Activated CD4-positive, alpha-beta T cell treated with anti-CD3 and anti-CD28 coated beads, Interleukin-2, amount 10 ng/mL, durations not matched to agents 7 days and 5 days (primary cell): ENCODE measurements around the gene RAP1GAP2. TPM values are rescaled to one million over a fixed set of nuclear protein-coding genes. Genes with fewer than 3 reads are reported as not detected.
"Not testable (repeated sequence)": the region's sequence is repeated elsewhere in the genome, so short reads cannot be mapped to it uniquely, and the experiment has no call there.

Experiments used
- CTCF ChIA-PET: fragments of 350-600 bp; sonication (Branson Sonifier 250); formaldehyde crosslinking; loops from one replicate; lab custom pipeline; 2021; ENCODE audit warnings: antibody characterized with exemption; lab: Charles Lee
- POLR2A ChIA-PET: fragments of 350-600 bp; sonication (Branson Sonifier 250); formaldehyde crosslinking; loops from one replicate; lab custom pipeline; 2021; ENCODE audit warnings: antibody characterized with exemption; lab: Charles Lee
- DNase-seq: peaks from one replicate; pipeline ENCODE4 v3.0.0-alpha.2; 2020
- H3K27ac Mint-ChIP-seq: one replicate; pipeline ENCODE4 v1.8.0; 2021; ENCODE audit warnings: mild to moderate bottlenecking, moderate library complexity, mixed read lengths
- H3K27me3 Mint-ChIP-seq: one replicate; pipeline ENCODE4 v1.8.0; 2021; ENCODE audit warnings: mixed read lengths
- H3K36me3 Mint-ChIP-seq: one replicate; pipeline ENCODE4 v1.8.0; 2021; ENCODE audit warnings: low read depth, mixed read lengths
- H3K4me1 Mint-ChIP-seq: one replicate; pipeline ENCODE4 v1.8.0; 2021; ENCODE audit warnings: mixed read lengths
- H3K4me3 Mint-ChIP-seq: one replicate; pipeline ENCODE4 v1.8.0; 2021; ENCODE audit warnings: mild to moderate bottlenecking, moderate library complexity, mixed read lengths
- H3K9me3 Mint-ChIP-seq: one replicate; pipeline ENCODE4 v1.8.0; 2021; ENCODE audit warnings: mixed read lengths
- total RNA-seq, 2 experiments: library from RNA; stranded (reverse); gene quantifications; one replicate each; pipeline ENCODE4 v1.2.3, GENCODE V29; 2021

Gene RAP1GAP2
- total RNA-seq, 2 experiments from 2014 or later = 27.8 to 37.3 TPM

- H3K4me1 Mint-ChIP-seq = peaks cover 5% of the 10 kb centered on the region
- ChIA-PET CTCF (interaction anchor here (0.7 to 2.3 kb wide), 2 partner anchors 8 to 11 kb away, joined by 3 to 8 read pairs; no protein-coding TSS in a partner anchor), POLR2A (no interaction called here)
- no peak overlapping the region for H3K4me3 Mint-ChIP-seq
- H3K9me3 Mint-ChIP-seq = no peaks in the 10 kb centered on the region
- H3K36me3 Mint-ChIP-seq = no peaks in the 10 kb centered on the region
- no peak overlapping the region for H3K27ac Mint-ChIP-seq
- no peak for DNase-seq
- H3K27me3 Mint-ChIP-seq = peaks cover 53% of the 10 kb centered on the region
Observed at GRCh38 chr17:2778489-2778888, 17.7 kb upstream of the RAP1GAP2 start.

- H3K27me3 Mint-ChIP-seq = peaks cover 48% of the 10 kb centered on the region
- POLR2A ChIA-PET = no interaction called here
Observed at GRCh38 chr17:2779545-2779944, 16.7 kb upstream of the RAP1GAP2 start.

GRCh38 chr17:2780256-2780655 is 16.0 kb upstream of the RAP1GAP2 start:
- POLR2A ChIA-PET = no interaction called here
- H3K4me3 Mint-ChIP-seq = no peak overlapping the region
- H3K27me3 Mint-ChIP-seq = peaks cover 41% of the 10 kb centered on the region
- DNase-seq = no peak
- H3K4me1 Mint-ChIP-seq = peaks cover 7% of the 10 kb centered on the region
- no peak overlapping the region for H3K27ac Mint-ChIP-seq
- CTCF ChIA-PET = no interaction called here
- H3K9me3 Mint-ChIP-seq = no peaks in the 10 kb centered on the region
- no peaks in the 10 kb centered on the region for H3K36me3 Mint-ChIP-seq

More at GRCh38 chr17:2779545-2779944, 16.7 kb upstream of the RAP1GAP2 start:
- peaks cover 5% of the 10 kb centered on the region for H3K4me1 Mint-ChIP-seq
- H3K36me3 Mint-ChIP-seq = no peaks in the 10 kb centered on the region
- no peak overlapping the region for H3K27ac Mint-ChIP-seq
- no peaks in the 10 kb centered on the region for H3K9me3 Mint-ChIP-seq
- H3K4me3 Mint-ChIP-seq = no peak overlapping the region
- DNase-seq = no peak
- CTCF ChIA-PET = no interaction called here

- POLR2A ChIA-PET = no interaction called here
- peaks cover 13% of the 10 kb centered on the region for H3K4me1 Mint-ChIP-seq
- H3K27ac Mint-ChIP-seq = no peak overlapping the region
- CTCF ChIA-PET = no interaction called here
- no peak for DNase-seq
- H3K27me3 Mint-ChIP-seq = peaks cover 34% of the 10 kb centered on the region
- H3K9me3 Mint-ChIP-seq = no peaks in the 10 kb centered on the region
- no peaks in the 10 kb centered on the region for H3K36me3 Mint-ChIP-seq
- no peak overlapping the region for H3K4me3 Mint-ChIP-seq
Observed at GRCh38 chr17:2780931-2781454, 15.2 kb upstream of the RAP1GAP2 start.

GRCh38 chr17:2781598-2781997 is 14.6 kb upstream of the RAP1GAP2 start:
- CTCF ChIA-PET, H3K4me3 Mint-ChIP-seq, DNase-seq, H3K27ac Mint-ChIP-seq, POLR2A ChIA-PET, H3K9me3 Mint-ChIP-seq, H3K36me3 Mint-ChIP-seq: not testable (repeated sequence)
- Mint-ChIP-seq H3K27me3 (peaks cover 33% of the 10 kb centered on the region), H3K4me1 (peaks cover 19% of the 10 kb centered on the region)

GRCh38 chr17:2782055-2782454 is 14.2 kb upstream of the RAP1GAP2 start:
- no peak for DNase-seq
- ChIA-PET POLR2A (no interaction called here), CTCF (no interaction called here)
- Mint-ChIP-seq H3K4me3 (no peak overlapping the region), H3K4me1 (peaks cover 16% of the 10 kb centered on the region), H3K27ac (no peak overlapping the region), H3K27me3 (peaks cover 29% of the 10 kb centered on the region), H3K9me3 (no peaks in the 10 kb centered on the region), H3K36me3 (no peaks in the 10 kb centered on the region)

GRCh38 chr17:2783310-2784030 is 12.8 kb upstream of the RAP1GAP2 start:
- Mint-ChIP-seq H3K27ac (no peak overlapping the region), H3K36me3 (no peaks in the 10 kb centered on the region), H3K27me3 (peaks cover 23% of the 10 kb centered on the region), H3K4me3 (no peak overlapping the region), H3K4me1 (peaks cover 14% of the 10 kb centered on the region), H3K9me3 (no peaks in the 10 kb centered on the region)
- no peak for DNase-seq
- POLR2A ChIA-PET = no interaction called here
- CTCF ChIA-PET = no interaction called here

GRCh38 chr17:2784864-2785263 is 11.4 kb upstream of the RAP1GAP2 start:
- H3K27ac Mint-ChIP-seq = no peak overlapping the region
- H3K4me3 Mint-ChIP-seq = no peak overlapping the region
- no peaks in the 10 kb centered on the region for H3K36me3 Mint-ChIP-seq
- H3K9me3 Mint-ChIP-seq = no peaks in the 10 kb centered on the region
- H3K27me3 Mint-ChIP-seq = peaks cover 21% of the 10 kb centered on the region
- CTCF ChIA-PET = interaction anchor here (1.5 to 2.4 kb wide), 3 partner anchors 8 to 228 kb away, joined by 4 to 8 read pairs (median 6); no protein-coding TSS in a partner anchor
- DNase-seq = no peak
- H3K4me1 Mint-ChIP-seq = peaks cover 16% of the 10 kb centered on the region
- POLR2A ChIA-PET = interaction anchor here (0.8 kb wide), 1 partner anchor 133 kb away, joined by 6 read pairs; no protein-coding TSS in a partner anchor

GRCh38 chr17:2785376-2785775 is 10.9 kb upstream of the RAP1GAP2 start:
- not testable (repeated sequence) for H3K4me3 Mint-ChIP-seq, DNase-seq, H3K9me3 Mint-ChIP-seq, H3K36me3 Mint-ChIP-seq, H3K27ac Mint-ChIP-seq
- H3K4me1 Mint-ChIP-seq = peaks cover 18% of the 10 kb centered on the region
- CTCF ChIA-PET = interaction anchor here (1.3 to 2.4 kb wide), 9 partner anchors 8 to 227 kb away, joined by 4 to 11 read pairs (median 6); partner anchors contain the start of gene RAP1GAP2
- H3K27me3 Mint-ChIP-seq = peaks cover 24% of the 10 kb centered on the region
- POLR2A ChIA-PET = interaction anchor here (0.6 to 0.8 kb wide), 2 partner anchors 9 to 133 kb away, joined by 3 to 6 read pairs; no protein-coding TSS in a partner anchor

GRCh38 chr17:2786176-2786881 is 9.9 kb upstream of the RAP1GAP2 start:
- POLR2A ChIA-PET = no interaction called here
- Mint-ChIP-seq H3K36me3 (no peaks in the 10 kb centered on the region), H3K4me3 (no peak overlapping the region)

GRCh38 chr17:2789700-2790099 is 6.5 kb upstream of the RAP1GAP2 start:
- POLR2A ChIA-PET = no interaction called here
- DNase-seq = no peak
- Mint-ChIP-seq H3K27ac (no peak overlapping the region), H3K4me3 (no peak overlapping the region), H3K27me3 (peaks cover 20% of the 10 kb centered on the region), H3K4me1 (peaks cover 57% of the 10 kb centered on the region), H3K9me3 (no peaks in the 10 kb centered on the region), H3K36me3 (peaks cover 2% of the 10 kb centered on the region)
- CTCF ChIA-PET = interaction anchor here (0.7 to 0.9 kb wide), 2 partner anchors 11 to 1605 kb away, joined by 3 read pairs; no protein-coding TSS in a partner anchor

More at GRCh38 chr17:2786176-2786881, 9.9 kb upstream of the RAP1GAP2 start:
- H3K4me1 Mint-ChIP-seq = peaks cover 25% of the 10 kb centered on the region
- H3K9me3 Mint-ChIP-seq = no peaks in the 10 kb centered on the region
- H3K27ac Mint-ChIP-seq = no peak overlapping the region
- H3K27me3 Mint-ChIP-seq = peaks cover 23% of the 10 kb centered on the region
- DNase-seq = peak; percentile 91
- CTCF ChIA-PET = interaction anchor here (0.5 to 2.4 kb wide), 13 partner anchors 8 to 1239 kb away, joined by 3 to 11 read pairs (median 5); partner anchors contain the start of gene RAP1GAP2

GRCh38 chr17:2792366-2793169 is 3.7 kb upstream of the RAP1GAP2 start:
- POLR2A ChIA-PET = no interaction called here
- Mint-ChIP-seq H3K27ac (peak overlapping the region; percentile 62), H3K36me3 (peaks cover 15% of the 10 kb centered on the region), H3K9me3 (no peaks in the 10 kb centered on the region), H3K4me3 (peak overlapping the region; percentile 12), H3K4me1 (peaks cover 69% of the 10 kb centered on the region), H3K27me3 (peaks cover 25% of the 10 kb centered on the region)
- DNase-seq = peak; percentile 47
- CTCF ChIA-PET = interaction anchor here (1.3 to 1.4 kb wide), 3 partner anchors 10 to 44 kb away, joined by 3 to 5 read pairs (median 5); no protein-coding TSS in a partner anchor
